Suppressor macrophage treated with lipopolysaccharide for 4 hours (primary cell): Measurements from ENCODE around the gene SPI1.
A peak's percentile ranks its signal among the peaks of the same experiment; 100 is the strongest.

Experiments
- DNase-seq: peaks from one replicate; pipeline ENCODE4 v3.0.0-alpha.2; 2020

SPI1 gene

DNA sequence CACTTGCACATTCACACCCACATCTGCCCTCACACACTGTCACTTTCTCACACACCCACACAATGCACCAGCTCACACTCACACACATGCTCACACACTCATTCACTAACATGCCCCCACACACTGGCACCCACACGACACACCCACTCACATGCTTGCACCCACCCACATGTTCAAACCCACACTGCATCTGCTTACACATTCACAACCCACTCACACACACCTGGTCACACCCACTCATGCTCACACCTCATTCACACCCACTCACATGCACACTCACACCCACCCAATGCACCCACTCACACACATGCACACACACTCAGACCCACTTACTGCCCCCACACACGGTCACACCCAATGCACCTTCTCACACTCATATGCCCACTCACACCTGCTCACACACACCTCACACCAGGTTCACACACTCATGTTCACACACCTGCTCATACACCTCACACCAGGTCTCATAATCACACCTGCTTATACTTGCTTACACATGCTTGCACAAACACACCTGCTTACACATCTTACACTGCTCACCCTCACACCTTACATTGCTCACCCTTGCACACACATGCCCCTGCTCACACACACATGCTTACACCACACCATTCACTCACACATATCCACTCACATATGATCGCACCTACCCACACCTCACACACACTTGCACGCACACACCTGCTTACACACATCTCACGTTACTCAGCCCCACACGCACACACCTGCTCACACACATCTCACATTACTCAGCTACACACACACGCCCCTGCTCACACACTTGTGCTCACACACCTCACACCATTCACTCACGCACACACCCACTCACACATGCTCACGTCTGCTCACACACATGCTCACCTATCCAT, 22.0 kb downstream of the SPI1 start:
- no peak for DNase-seq

DNA sequence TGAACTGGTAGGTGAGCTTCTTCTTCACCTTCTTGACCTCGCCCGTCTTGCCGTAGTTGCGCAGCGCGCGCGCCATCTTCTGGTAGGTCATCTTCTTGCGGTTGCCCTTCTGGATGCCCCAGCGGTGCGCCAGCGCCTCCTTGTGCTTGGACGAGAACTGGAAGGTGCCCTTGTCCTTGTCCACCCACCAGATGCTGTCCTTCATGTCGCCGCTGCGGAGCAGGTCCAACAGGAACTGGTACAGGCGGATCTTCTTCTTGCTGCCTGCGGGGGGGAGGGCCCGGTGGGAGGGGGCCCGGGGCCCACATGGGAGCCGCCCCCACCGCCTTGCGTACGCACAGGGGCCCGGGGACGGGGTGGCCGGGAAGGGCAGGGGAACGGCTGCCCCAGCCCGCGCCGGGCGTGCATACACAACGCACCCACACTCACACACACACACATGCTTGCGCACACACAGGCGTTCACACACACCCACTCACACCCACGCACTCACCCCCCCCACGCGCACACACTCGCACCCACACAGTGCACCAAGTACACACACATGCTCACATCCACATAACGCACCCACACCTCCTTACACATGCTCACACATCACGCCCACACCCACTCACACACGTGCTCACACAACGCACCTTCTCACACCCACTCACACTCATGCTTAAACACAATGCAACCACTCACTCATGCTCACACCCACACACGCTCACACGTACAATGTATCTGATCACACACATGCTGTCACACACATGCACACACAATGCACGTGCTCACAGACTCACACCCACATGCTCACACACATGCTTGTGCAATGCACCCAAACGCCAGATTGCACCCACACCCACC, 22.8 kb downstream of the SPI1 start:
- peak; percentile 23 for DNase-seq

DNA sequence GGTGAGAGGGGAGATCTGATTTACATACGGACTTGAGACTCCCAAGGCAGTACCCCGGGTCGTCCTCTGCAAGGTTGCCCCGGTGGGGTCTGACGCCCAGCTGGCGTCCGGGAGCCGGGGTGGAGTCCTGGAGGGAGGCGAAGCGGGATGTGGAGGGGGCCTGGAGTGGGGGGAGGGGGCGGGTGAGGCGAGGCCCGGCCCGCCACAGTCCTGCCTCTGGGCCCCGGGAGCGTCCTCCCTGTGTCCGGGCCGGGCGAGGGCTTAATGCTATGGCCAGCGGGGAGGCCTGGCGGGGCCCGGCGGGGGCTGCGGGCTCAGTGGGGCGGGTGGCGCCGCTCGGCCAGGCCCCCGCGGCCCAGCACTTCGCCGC, 23.4 kb downstream of the SPI1 start:
- DNase-seq = no peak

DNA sequence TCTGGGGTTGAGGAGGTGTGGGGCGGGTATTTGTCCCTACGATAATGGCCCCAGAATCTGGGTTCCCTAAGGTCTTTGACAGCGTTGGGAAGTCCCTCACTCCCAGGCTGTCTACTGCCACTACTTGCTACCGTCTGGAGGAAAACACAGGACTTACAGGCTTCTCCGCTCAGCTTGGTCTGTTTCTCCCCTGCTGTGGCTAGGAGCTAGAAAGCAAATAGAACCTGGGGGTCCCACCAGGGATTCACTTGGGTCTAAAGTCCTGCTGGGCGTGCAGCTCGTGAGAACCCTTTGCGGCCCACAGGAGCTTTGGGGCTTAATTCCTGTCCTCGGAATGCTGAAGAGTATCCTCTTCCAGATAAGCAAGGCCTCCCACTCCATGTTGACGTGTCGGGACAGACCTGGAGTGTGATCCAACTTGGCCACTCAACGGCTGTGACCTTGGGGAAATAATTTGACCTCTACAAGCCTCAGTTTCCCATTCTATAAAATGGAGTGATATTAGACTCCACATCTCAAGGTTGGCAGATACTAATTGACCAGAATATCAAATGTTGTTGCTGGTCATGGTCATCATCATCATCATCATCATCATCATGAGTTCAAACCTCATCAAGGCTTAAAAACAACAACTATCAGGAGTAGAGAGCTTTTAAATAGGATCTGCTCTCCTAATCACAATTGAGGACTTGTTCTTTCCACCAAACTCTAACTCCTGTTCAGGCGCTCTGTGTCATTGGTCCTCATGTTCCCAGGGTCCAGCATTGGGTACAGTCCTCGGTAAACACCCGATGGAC, 24.2 kb downstream of the SPI1 start:
- DNase-seq = no peak

DNA sequence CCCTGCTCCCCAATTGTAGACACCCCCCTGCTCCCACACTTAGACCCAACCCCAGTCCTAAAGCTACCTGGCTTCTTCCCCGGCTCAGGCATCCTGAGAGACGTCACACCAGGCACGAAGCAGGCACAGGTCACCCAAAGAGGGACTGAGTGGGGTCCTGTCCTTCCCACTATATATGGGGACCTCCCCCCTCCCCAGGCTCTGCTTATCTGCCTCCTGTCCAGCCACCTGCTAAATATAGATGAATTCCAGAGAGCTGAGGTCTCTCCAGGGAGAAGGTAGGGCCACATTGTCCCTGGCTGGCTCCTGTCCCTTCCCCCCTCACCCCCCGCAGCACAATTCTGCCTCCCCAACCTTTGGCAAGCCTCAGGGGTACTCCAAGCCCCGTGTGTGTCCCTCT, 25.8 kb downstream of the SPI1 start, which contains the start of gene MYBPC3:
Gene MYBPC3 (minus strand): TSS at position 147 of the 400 bp plus-strand sequence. CDS start 55 bp downstream, at position 92.
- DNase-seq = no peak

DNA sequence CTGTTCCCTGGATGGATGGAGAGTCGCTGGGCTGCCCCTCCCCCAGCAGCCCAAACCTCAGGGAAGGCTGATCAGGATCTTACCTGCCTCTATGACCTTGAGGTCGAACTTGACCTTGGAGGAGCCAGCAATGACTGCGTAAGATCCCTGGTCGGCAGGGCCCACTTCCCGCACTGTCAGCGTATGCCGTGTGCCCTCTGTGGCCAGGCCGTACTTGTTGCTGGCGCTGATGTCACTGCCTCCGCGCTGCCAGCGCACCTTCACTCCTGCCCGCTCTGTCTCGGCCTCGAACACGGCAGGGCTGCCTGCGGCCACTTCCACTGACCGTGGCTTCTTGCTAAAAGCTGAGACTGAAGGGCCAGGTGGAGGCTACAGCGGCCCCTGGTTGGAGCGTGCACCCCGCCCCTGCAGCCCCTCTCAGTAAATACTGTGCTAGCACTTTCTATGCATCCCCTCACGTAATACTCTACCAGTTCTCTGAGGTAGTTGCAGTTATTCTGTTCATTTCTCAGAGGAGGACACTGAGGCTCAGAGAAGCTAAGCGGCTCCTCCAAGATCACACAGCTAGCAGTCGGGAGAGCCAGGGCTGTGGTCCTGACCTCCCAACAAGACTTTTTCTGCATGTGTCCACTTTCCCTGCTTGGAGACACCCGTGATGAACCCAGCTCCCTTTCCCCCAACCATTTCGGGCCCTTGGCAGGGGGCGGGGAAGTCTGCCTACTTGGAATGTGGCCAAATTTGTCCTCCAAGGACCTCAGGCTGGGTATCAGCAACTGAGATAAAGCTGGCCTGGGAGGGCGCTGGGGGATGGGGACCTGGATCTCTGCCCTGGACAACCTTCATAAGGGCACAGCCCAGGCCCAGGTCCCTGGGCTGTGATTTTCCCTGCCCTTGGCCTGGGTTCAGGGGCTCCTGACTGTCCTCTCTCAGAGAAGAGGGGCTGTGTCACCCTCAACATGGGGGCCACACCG, 26.9 kb downstream of the SPI1 start:
- DNase-seq = no peak

DNA sequence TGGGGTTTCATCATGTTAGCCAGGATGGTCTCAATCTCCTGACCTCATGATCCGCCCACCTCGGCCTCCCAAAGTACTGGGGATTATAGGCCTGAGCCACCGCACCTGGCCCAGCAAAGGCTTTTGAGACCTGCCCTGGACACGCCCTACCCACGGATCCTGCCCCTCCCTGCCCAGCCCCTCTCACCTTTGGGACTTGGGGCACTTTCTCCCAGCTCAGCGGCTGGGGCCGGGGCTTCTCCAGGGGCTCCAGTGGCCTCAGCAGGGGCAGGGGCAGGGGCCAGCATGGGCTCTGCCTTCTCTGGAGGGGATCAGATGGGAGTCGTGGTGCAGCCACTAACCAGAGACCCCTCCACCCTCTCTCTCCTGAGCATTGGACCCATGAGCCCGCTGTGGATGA, 28.0 kb downstream of the SPI1 start:
- DNase-seq = no peak

DNA sequence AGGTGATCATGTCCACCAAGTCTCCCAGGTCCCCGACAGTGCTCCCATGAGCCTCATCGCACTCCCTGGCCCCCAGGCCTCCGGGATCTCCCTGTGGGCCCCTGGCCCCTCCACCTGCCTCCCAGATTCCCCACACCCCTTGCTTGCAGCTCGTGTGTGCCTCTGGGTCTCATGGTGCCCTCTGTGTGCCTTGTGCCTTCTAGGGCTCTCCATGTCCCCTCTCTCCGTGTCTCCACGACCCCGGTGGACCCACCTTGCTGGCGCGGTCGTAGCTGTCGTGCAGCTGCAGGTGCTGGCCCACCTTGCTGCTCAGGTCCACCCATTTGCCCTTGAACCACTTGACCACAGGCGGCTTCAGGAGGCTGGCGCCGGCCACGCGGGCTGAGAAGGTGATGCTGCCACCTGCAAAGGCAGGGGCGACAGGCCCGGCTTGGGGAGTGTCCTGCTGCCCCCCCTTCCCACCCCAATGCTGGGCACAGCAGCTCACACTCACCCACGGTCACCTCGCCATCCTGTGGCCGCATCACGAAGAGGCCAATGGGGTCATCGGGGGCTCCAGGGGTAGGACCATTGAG, 28.7 kb downstream of the SPI1 start:
- no peak for DNase-seq

DNA sequence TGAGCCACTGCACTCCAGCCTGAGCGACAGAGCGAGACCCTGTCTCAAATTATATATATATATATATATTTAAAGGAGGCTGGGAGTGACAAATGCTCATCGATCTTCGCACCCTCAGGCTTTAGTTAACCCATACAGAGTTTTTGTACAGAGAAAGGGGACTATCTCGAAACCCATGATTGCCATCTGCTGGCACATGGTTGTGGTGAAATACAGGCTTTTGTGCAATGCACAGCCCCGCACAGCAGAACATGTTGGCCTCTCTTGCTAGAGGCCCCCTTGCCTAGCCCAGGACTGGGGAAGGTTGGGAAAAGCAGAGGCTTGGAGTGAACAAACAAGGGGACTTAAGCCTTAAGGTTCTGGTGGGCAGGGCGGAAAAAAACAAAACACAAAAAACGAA, 29.5 kb downstream of the SPI1 start:
- no peak for DNase-seq

DNA sequence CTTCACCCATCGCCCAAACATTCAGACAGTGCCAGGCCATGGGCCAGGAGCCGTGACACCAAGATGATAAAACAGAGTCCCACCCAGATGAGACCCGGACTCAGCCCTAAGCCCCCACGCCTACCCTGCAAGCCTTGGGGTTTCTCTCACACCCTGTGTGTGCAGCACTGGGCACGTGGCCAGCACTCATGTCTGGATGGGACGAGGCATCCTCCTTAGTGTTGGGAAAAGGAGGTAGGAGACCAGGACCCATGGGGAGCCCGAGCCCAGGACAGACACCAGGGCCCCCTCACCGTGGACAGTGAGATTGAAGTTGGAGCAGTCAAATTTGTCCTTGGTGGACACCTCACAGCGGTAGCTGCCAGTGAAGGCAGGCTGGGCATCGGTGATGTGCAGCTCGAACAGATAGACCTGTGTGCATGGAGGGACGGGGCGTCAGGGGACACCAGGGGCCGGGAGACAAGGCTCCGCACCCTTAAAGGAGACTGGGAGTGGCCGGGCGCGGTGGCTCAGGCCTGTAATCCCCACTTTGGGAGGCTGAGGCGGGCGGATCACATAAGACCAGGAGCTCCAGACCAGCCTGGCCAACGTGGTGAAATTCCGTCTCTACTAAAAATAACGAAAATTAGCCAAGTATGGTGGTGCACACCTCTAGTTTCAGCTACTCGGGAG, 30.1 kb downstream of the SPI1 start:
- no peak for DNase-seq

DNA sequence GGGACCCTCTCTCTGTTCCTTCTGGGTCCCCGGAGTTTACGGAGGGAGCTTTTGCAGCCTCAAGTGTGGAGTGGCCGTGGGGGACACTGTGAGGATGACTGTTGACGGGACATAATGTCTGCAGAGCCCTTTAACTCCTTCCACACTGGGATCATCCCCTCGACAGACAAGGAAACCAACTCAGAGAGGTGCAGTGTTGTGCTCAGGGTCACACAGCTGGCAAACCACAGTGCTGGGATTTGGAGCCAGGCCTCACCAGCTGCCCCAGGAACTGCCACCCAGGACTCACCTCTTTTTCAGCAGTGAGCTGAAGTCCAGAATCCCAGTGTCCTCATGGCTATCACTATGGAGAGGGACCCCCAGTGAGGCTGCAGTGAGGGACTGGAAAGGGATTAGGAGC, 31.2 kb downstream of the SPI1 start:
- DNase-seq = no peak

DNA sequence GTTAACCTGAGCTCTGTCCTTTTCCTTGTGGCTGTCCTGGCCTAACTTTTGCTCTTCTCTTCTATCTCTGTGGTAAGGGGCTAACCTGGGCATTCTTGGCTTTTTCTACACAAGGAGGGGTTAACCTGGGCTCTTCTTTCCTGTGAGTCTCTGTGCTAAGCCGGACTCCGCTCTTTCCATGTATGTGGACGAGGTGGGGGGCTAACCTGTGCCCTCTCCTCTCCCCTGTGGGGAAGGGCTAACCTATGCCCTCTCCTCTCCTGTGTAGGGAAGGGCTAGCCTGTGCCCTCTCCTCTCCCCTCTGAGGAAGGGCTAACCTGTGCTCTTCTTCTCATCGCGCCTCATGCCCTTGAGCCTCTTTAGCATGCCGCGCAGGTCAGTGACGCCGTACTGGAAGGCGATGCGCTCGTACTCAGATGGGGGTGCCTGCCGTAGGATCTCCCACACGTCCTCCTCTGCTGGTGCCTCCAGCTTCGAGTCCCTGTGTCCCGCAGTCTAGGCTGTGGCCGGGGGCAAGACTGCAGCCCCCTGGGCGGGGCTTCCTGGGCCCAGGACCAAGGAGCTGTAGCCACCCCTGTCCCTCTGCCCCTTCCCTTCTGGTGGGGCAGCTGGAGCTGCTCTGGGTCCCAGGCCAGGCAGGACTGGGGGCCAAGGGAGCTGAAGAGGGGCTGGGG, 32.3 kb downstream of the SPI1 start:
- DNase-seq = no peak

DNA sequence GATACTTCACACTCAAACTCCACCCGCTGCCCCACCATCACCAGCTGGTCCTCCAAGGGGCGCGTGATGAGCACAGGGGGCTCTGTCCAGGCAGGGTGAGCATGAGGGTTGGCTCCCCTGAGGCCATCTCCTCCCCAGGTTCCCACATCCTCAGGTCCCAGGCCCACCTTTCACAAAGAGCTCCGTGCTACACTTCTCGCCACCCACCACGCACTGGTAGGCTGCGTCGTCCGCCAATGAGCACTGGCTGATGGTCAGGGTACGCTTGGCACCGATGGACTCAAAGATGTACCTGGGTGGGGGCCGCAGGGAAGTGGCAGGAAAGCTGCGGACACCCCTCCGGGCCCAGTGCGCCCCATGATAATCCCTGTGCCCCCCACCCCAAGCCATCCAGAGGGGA, 35.5 kb downstream of the SPI1 start:
- DNase-seq = no peak

DNA sequence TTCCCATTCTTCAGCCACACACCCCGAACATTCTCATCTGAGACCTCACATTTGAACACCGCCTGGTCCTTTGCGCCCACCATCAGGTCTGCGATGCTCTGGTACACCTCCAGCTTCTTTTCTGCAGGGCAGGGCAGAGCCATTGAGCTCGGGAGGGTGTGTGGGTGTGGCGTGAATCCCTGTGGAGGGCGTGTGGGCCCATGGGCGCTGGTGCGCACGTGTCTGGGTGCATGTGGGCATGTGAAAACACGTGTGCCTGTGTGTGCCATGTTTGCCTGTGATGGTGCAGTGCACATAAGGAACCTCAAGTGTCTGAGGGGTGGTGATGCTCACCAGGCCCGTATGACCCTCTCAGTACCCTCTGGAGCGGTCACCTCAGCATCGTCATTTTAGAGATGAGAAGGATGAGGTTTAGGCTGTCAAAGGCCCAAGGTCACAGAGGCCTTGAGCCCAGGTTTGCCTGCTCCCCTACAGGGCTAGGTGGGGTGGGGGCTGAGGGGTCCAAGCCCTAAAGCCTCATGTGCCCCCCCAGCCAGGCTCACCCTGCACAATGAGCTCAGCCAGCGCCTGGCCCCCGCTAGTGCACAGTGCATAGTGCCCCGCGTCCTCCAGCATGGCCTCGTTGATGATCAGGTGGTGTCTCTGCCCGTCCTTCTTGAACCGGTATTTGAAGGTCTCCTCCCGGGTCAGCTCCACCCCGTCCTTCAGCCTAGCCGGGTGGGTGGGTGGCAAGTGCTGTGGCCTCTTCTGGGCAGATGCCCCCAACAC, 36.1 kb downstream of the SPI1 start:
- DNase-seq = no peak

DNA sequence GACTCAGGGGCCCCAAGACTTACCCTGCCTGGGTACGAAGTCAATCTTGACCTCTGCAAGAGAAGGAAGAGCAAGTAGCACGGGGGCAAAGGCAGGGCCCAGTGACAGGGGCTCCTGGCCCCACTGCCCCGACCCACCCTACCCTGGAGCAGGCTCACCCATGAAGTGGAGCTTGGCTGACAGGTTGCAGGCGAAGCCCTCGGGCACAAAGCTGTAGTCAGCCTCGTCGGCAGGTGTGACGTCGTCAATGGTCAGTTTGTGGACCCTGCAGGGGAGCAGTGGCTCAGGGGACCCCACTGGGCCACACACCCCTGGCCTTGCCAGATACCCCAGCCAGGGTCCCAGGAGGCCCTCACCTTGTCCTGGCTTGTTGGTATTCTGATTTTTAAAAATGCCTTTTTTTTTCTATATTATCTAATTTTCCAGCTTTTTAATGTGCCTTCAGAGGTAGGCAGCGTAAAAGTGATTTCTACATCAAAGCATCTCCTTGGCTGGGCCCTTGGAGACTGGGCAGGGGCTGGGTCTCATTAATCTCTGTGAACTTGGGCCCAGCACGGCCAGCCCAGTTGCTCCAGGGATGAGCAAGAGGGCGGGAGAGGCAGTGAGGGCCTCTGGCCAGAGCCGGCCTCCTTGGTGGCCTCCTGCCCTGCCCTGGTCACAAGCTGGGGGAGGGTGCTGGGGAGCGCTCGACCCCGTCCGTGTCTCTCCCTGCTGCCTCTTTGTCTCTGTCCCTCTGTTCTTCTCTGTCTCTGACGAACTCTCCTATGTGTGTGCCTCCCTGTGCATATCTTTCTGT, 37.2 kb downstream of the SPI1 start:
- DNase-seq = no peak

DNA sequence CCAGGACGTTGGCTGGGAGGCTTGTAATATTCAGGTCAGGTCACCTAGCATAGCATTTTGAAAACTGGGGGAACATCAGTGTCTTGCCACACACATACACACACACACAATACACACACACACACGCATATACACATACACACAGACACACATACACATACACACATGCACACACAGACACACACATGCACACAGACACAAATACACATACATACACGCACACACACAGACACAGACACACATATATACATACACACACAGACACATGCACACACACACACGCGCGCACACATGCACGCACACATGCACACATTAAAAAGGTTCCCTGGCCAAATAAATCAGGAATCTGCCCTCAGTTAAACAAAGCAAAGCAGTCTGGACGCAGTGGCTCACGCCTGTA, 38.3 kb downstream of the SPI1 start:
- no peak for DNase-seq

DNA sequence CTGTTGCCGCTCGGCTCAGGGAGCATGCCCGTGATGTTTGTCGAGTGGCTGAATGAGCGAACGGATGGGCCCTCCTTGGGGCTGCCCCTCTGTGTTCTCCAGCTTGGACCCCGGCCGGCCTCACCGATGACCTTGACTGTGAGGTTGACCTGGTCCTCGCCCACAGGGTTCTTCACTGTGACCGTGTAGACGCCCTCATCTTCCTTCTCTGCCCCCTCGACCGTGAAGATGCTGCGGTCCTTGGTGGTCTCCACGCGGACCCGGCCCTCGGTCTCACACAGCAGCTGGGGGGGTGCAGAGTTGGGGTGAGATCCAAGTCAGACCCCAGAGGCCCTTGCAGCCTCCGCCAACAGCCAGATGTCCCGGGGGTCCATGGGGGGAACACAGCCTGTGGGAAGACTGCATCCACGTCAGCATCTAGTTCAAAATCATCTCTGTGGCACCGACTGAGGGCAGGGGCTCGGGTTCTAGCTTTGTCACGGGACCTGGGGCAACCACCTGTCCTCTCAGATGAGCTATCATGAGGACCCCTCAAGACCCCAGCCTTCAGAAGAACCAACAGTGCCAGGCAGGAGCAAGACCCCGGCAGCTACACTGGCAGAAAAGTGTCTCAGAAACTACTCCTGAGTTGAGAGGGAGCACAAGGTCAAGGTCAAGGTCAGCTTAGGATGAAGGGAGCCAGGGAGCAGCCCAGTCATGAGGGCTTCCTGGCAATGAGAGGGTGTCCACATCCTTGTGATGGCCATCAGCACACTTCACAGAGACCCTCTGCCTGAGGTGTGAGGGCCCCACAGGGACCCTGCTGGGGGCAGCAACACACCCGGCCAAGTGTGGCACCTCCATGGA, 39.7 kb downstream of the SPI1 start:
- DNase-seq = no peak
